ENCODE measurements around the gene GAP43. TPM values are rescaled to one million over a fixed set of nuclear protein-coding genes. Genes with fewer than 3 reads are reported as not detected.

Gene GAP43
- total RNA-seq, 6 experiments from 2014 or later, result 0.09 TPM; not detected in 5

DNA sequence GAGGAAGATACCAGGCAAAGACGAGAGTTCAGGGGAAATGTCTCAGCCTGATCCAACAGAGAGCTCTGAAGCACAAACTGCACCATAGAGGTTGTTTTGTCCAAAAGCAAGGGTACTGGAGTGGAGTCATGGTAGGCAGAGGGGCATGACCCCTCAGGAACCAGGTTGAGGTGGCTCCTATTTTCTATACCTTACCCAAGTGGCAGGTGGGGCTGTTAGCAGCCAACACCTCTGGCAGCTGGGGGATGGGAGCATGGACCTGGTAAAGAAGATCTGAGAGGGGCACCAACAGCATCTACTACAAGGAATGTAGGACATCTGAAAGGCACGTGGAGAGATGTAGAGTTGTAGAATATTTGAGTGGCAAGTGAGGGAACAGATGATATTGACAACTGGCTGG is 85.2 kb downstream of the GAP43 start:
- no peaks in the 10 kb centered on the region for H3K9me3 Mint-ChIP-seq
- peaks cover 7% of the 10 kb centered on the region for H3K27me3 Mint-ChIP-seq (ENCODE audit: insufficient read depth)
- no peaks in the 10 kb centered on the region for H3K36me3 Mint-ChIP-seq (ENCODE audit: low read depth)
- peaks cover 9% of the 10 kb centered on the region for H3K4me1 Mint-ChIP-seq (ENCODE audit: low read depth)
- no peak for DNase-seq
- no peak overlapping the region for H3K27ac Mint-ChIP-seq
- TF ChIP-seq, protein P1, sequence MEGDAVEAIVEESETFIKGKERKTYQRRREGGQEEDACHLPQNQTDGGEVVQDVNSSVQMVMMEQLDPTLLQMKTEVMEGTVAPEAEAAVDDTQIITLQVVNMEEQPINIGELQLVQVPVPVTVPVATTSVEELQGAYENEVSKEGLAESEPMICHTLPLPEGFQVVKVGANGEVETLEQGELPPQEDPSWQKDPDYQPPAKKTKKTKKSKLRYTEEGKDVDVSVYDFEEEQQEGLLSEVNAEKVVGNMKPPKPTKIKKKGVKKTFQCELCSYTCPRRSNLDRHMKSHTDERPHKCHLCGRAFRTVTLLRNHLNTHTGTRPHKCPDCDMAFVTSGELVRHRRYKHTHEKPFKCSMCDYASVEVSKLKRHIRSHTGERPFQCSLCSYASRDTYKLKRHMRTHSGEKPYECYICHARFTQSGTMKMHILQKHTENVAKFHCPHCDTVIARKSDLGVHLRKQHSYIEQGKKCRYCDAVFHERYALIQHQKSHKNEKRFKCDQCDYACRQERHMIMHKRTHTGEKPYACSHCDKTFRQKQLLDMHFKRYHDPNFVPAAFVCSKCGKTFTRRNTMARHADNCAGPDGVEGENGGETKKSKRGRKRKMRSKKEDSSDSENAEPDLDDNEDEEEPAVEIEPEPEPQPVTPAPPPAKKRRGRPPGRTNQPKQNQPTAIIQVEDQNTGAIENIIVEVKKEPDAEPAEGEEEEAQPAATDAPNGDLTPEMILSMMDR (IDR thresholded peaks at IDR 0.05), result no peak
- no peak overlapping the region for H3K4me3 Mint-ChIP-seq

DNA sequence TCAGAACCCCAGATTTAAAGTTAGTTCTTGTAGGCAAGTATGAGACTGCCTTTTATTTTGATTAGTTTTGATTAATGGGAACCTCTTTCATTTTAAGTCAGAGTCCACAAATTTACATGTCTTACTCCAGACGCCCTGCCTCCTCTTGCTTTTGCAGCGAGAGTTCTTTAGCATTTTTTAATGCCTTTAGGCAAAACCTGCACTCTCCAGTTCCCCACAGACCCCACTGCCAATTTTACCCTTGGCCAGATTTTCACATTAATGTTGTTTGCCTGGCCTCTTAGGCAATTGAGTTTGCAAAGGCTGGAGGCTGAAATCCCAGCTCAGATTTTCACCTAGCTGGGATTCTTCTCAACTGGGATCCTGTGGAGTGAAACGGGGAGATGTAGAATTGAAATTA is 85.8 kb downstream of the GAP43 start:
- Mint-ChIP-seq H3K9me3 (no peaks in the 10 kb centered on the region), H3K4me1 (ENCODE audit: low read depth) (peaks cover 9% of the 10 kb centered on the region), H3K27me3 (ENCODE audit: insufficient read depth) (peaks cover 7% of the 10 kb centered on the region), H3K4me3 (no peak overlapping the region), H3K36me3 (ENCODE audit: low read depth) (no peaks in the 10 kb centered on the region), H3K27ac (no peak overlapping the region)
- DNase-seq, result no peak
- TF ChIP-seq, protein P1 (IDR thresholded peaks at IDR 0.05), result no peak

DNA sequence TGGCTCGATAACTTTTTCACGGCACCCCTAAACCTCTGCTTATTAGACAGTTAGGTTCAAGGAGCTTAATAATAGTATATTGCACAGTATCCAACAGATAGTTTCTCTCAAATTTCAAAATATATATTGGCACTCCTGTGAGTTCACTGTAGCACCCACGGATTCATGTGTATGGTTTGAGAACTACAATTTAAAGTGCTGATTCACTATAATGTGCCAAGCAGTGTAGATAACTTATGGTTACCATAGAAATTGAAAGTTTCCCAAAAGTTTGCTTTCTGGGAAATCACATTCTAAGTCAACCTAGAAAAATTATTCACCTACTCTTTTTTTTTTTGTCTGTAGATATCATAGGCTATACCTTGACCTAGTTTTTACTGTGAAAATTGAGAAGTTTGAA is 86.6 kb downstream of the GAP43 start:
- TF ChIP-seq, protein P1 (IDR thresholded peaks at IDR 0.05), result no peak
- Mint-ChIP-seq H3K27me3 (ENCODE audit: insufficient read depth) (peaks cover 7% of the 10 kb centered on the region), H3K36me3 (ENCODE audit: low read depth) (no peaks in the 10 kb centered on the region)

DNA sequence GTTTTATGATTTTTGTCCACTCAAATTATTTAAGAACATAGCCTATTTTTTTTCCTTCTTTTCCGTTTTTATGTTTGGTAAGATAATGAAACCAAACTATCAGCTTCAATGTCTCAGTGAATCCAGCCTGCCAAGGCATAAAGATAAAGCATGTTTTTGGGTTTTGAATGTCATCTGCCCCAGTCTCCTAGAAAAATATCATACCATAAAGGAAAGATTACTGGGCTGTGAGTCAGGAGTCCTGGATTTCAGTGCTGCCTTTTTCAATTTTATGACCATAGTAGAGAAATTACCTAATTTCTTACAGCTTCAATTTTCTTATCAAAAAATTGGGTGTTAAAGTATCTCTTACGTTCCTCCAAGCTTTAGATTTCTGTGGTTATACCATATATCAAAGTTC is 87.5 kb downstream of the GAP43 start:
- H3K27ac Mint-ChIP-seq, result no peak overlapping the region
- H3K9me3 Mint-ChIP-seq, result no peaks in the 10 kb centered on the region
- TF ChIP-seq, protein P1 (IDR thresholded peaks at IDR 0.05), result no peak
- peaks cover 9% of the 10 kb centered on the region for H3K4me1 Mint-ChIP-seq (ENCODE audit: low read depth)
- H3K4me3 Mint-ChIP-seq, result no peak overlapping the region
- H3K36me3 Mint-ChIP-seq (ENCODE audit: low read depth), result no peaks in the 10 kb centered on the region
- no peak for DNase-seq
- H3K27me3 Mint-ChIP-seq (ENCODE audit: insufficient read depth), result peaks cover 8% of the 10 kb centered on the region

More for the DNA sequence above, 86.6 kb downstream of the GAP43 start:
- Mint-ChIP-seq H3K4me1 (ENCODE audit: low read depth) (peaks cover 9% of the 10 kb centered on the region), H3K27ac (no peak overlapping the region), H3K9me3 (no peaks in the 10 kb centered on the region), H3K4me3 (no peak overlapping the region)
- no peak for DNase-seq

DNA sequence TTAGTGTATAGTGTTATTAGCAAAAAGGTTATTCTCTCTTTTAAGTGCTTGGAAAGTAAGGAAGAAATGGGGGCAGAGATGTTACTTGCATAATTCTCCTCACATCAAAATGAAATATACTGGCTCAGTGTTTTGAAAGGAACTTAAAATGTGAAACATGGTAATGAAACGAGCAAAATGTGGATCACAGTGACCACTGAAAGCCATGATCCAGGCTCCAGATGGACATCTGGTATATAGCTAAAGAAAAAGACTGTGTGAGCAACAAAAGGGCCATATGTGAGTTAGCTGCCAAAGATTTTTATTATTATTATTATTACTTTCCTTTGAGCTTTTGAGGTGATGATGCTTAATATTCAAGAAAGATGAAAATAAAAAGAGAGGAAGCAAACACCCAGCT is 89.6 kb downstream of the GAP43 start:
- DNase-seq, result no peak
- H3K4me3 Mint-ChIP-seq, result no peak overlapping the region
- H3K27ac Mint-ChIP-seq, result no peak overlapping the region
- TF ChIP-seq, protein P1 (IDR thresholded peaks at IDR 0.05), result no peak
- H3K4me1 Mint-ChIP-seq (ENCODE audit: low read depth), result peaks cover 9% of the 10 kb centered on the region
- H3K27me3 Mint-ChIP-seq (ENCODE audit: insufficient read depth), result peaks cover 9% of the 10 kb centered on the region
- H3K9me3 Mint-ChIP-seq, result no peaks in the 10 kb centered on the region
- no peaks in the 10 kb centered on the region for H3K36me3 Mint-ChIP-seq (ENCODE audit: low read depth)

DNA sequence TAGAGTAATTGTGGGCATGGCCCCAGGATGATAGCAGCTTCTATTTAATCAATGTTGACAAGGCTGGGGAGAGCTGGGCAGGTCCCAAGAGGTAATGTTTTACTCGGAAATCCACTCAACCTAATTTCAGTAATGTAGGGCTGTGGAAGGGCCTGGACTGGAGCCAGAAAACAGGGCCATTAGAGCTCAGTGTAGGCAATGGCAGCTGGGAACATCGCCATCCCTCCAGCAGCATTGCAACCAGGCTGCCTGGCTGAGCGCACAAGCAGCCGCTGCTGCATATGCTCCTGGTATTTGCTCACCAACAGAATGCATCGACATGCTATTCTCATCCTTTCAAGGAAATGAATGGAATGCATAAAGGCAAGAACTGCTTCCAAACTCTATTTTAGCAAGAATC is 90.0 kb downstream of the GAP43 start:
- Mint-ChIP-seq H3K36me3 (ENCODE audit: low read depth) (no peaks in the 10 kb centered on the region), H3K4me1 (ENCODE audit: low read depth) (peaks cover 9% of the 10 kb centered on the region), H3K4me3 (no peak overlapping the region), H3K9me3 (no peaks in the 10 kb centered on the region), H3K27me3 (ENCODE audit: insufficient read depth) (peaks cover 9% of the 10 kb centered on the region), H3K27ac (no peak overlapping the region)
- TF ChIP-seq, protein P1 (IDR thresholded peaks at IDR 0.05), result no peak
- no peak for DNase-seq
